Keratinocyte (primary cell): ENCODE measurements around the gene C5orf24. TPM values are rescaled to one million over a fixed set of nuclear protein-coding genes. Genes with fewer than 3 reads are reported as not detected.

Experiments
- DNase-seq: peaks from one replicate; pipeline ENCODE4 v3.0.0-alpha.2; 2011; ENCODE audit warnings: low read depth, missing footprints, low spot score
- FAIRE-seq: peaks from 2 replicates; lab custom pipeline; 2011; peaks lifted over from hg19 to GRCh38; lab: Jason Lieb, UNC
- H2AFZ ChIP-seq: 2 replicates; pipeline ENCODE4 v1.6.0; 2012; ENCODE audit warnings: low read length, control low read depth, inconsistent platforms; ENCODE audit not compliant: control insufficient read depth
- H3K27ac ChIP-seq: 2 replicates; pipeline ENCODE4 v1.5.1; 2011; ENCODE audit warnings: low read length; ENCODE audit not compliant: control insufficient read depth, insufficient read depth
- H3K27me3 ChIP-seq: 3 replicates; pipeline ENCODE4 v1.6.0; 2011; ENCODE audit warnings: low read length; ENCODE audit not compliant: control insufficient read depth, insufficient read depth; ENCODE audit errors: extremely low read depth
- H3K36me3 ChIP-seq, 2 experiments: 2 replicates in 1 of 2; 3 replicates in 1 of 2; pipeline ENCODE4 v1.5.1; 2011; ENCODE audit warnings: low read length in 2 of 2, mild to moderate bottlenecking in 1 of 2; ENCODE audit not compliant: control insufficient read depth in 2 of 2, insufficient read depth in 2 of 2; ENCODE audit errors: extremely low read depth in 1 of 2
- H3K4me1 ChIP-seq: 3 replicates; pipeline ENCODE4 v1.5.1; 2011; ENCODE audit warnings: low read length; ENCODE audit not compliant: control insufficient read depth, insufficient read depth; ENCODE audit errors: extremely low read depth
- H3K4me2 ChIP-seq: 3 replicates; pipeline ENCODE4 v1.6.0; 2011; ENCODE audit warnings: low read depth, low read length; ENCODE audit not compliant: control insufficient read depth, insufficient read depth; ENCODE audit errors: extremely low read depth
- H3K4me3 ChIP-seq, 3 experiments: fragments of 200-600 bp in 1 of 3; sonication (generic) in 1 of 3; 2 replicates in 2 of 3; 3 replicates in 1 of 3; pipeline ENCODE4 v1.5.1; 2011 to 2016; ENCODE audit warnings: low read length in 3 of 3, mild to moderate bottlenecking in 3 of 3, control low read depth in 2 of 3, inconsistent platforms in 1 of 3, low read depth in 1 of 3, mixed read lengths in 1 of 3, mixed run types in 1 of 3, moderate library complexity in 1 of 3; ENCODE audit not compliant: control insufficient read depth in 2 of 3, insufficient read depth in 2 of 3; ENCODE audit errors: extremely low read depth in 1 of 3
- H3K79me2 ChIP-seq: 2 replicates; pipeline ENCODE4 v1.6.0; 2012; ENCODE audit warnings: low read length; ENCODE audit not compliant: control insufficient read depth, insufficient read depth
- H3K9ac ChIP-seq: 3 replicates; pipeline ENCODE4 v1.6.0; 2011; ENCODE audit warnings: low read length; ENCODE audit not compliant: control insufficient read depth, insufficient read depth; ENCODE audit errors: extremely low read depth
- H3K9me1 ChIP-seq: 3 replicates; pipeline ENCODE4 v1.6.0; 2011; ENCODE audit warnings: low read length; ENCODE audit not compliant: control insufficient read depth, insufficient read depth; ENCODE audit errors: extremely low read depth
- H3K9me3 ChIP-seq: 2 replicates; pipeline ENCODE4 v1.5.1; 2012; ENCODE audit warnings: low read depth, low read length; ENCODE audit not compliant: control insufficient read depth
- H4K20me1 ChIP-seq: 3 replicates; pipeline ENCODE4 v1.6.0; 2011; ENCODE audit warnings: low read length; ENCODE audit not compliant: control insufficient read depth, insufficient read depth; ENCODE audit errors: extremely low read depth
- CTCF ChIP-seq, 3 experiments: IDR thresholded peaks in 1 of 3; conservative IDR thresholded peaks in 1 of 3; optimal IDR thresholded peaks in 1 of 3; 2 replicates in 2 of 3; 3 replicates in 1 of 3; pipeline versions ENCODE3 to v1.5.1; 2011; ENCODE audit warnings: low read length in 3 of 3, mild to moderate bottlenecking in 3 of 3, moderate library complexity in 2 of 3, control low read depth in 1 of 3, inconsistent platforms in 1 of 3; ENCODE audit not compliant: insufficient read depth in 2 of 3; ENCODE audit errors: extremely low read depth in 1 of 3
- EZH2 ChIP-seq: IDR thresholded peaks from one replicate; pipeline ENCODE4 v1.6.1; 2012; ENCODE audit warnings: inconsistent platforms, mild to moderate bottlenecking, low read length, moderate library complexity
- dilution Hi-C: fragments of 300-500 bp; cut with MboI; formaldehyde crosslinking; loops from one replicate; pipeline ENCODE4 v1.7.0; 2020; ENCODE audit warnings: low sequenced_read_pairs; ENCODE audit not compliant: extremely low pct_ligation_motif_present
- polyA plus RNA-seq, 5 experiments: library from polyadenylated mRNA; depleted of rRNA in 3 of 5; stranded (reverse) in 3 of 5; stranded (forward) in 1 of 5; unstranded in 1 of 5; fragments of >200 nt; gene quantifications; 1 replicate in 1 of 5; 2 replicates in 3 of 5; 3 replicates in 1 of 5; pipeline versions ENCODE4 v1.2.1 to v1.2.3, GENCODE V29; 2011 to 2012; ENCODE audit warnings: missing spikeins in 2 of 5, low read depth in 1 of 5, low replicate concordance in 1 of 5

The C5orf24 gene
- polyA plus RNA-seq, 1 donor (not counting 4 experiments of a cell fraction or from before 2014, with no cell fraction given): 36.5 TPM

- Histone ChIP-seq H3K9me1 (no peaks in the 10 kb centered on the region), H3K27ac (peak overlapping the region; percentile 83), H3K36me3 (peaks cover 0 to 1% of the 10 kb centered on the region in 2 experiments), H3K4me2 (peak overlapping the region; percentile 93), H4K20me1 (no peaks in the 10 kb centered on the region), H3K4me1 (peaks cover 13% of the 10 kb centered on the region), H3K4me3 (peak overlapping the region in 1 of 3 experiments; percentile 80), H3K9ac (peak overlapping the region; percentile 89), H3K27me3 (no peaks in the 10 kb centered on the region), H2AFZ (peak overlapping the region; percentile 100), H3K79me2 (peaks cover 5% of the 10 kb centered on the region), H3K9me3 (no peaks in the 10 kb centered on the region)
- FAIRE-seq: no peak
- dilution Hi-C loops: no loop called here
- no peak for DNase-seq
- no peak for TF ChIP-seq CTCF (optimal IDR thresholded peaks at IDR 0.05 in 1 of 3, IDR thresholded peaks at IDR 0.05 in 1 of 3, conservative IDR thresholded peaks at IDR 0.05 in 1 of 3; ENCODE audit: extremely low read depth in 1 of 3, insufficient read depth in 2 of 3, low read length in 3 of 3)
- no peak for TF ChIP-seq EZH2
Observed at GRCh38 chr5:134873494-134873893, 27.7 kb downstream of the C5orf24 start.

- peaks cover 5% of the 10 kb centered on the region for H3K79me2 ChIP-seq
- no peaks in the 10 kb centered on the region for H4K20me1 ChIP-seq
- no peaks in the 10 kb centered on the region for H3K27me3 ChIP-seq
- peak within 1 kb of the TSS; percentile 89 for H3K9ac ChIP-seq
- DNase-seq: peak; percentile 26
- peak within 1 kb of the TSS; percentile 100 for H2AFZ ChIP-seq
- H3K9me3 ChIP-seq: no peaks in the 10 kb centered on the region
- peak within 1 kb of the TSS; percentile 93 for H3K4me2 ChIP-seq
- peak within 1 kb of the TSS; percentile 83 for H3K27ac ChIP-seq
- H3K9me1 ChIP-seq: no peaks in the 10 kb centered on the region
- dilution Hi-C loops: no loop called here
- H3K4me1 ChIP-seq: peaks cover 13% of the 10 kb centered on the region
- no peak for FAIRE-seq
- peak within 1 kb of the TSS; percentile 75 to 83 (median 80) for H3K4me3 ChIP-seq
- H3K36me3 ChIP-seq: peaks cover 0 to 1% of the 10 kb centered on the region in 2 experiments
- no peak for TF ChIP-seq EZH2
- TF ChIP-seq CTCF (optimal IDR thresholded peaks at IDR 0.05 in 1 of 3, IDR thresholded peaks at IDR 0.05 in 1 of 3, conservative IDR thresholded peaks at IDR 0.05 in 1 of 3; ENCODE audit: extremely low read depth in 1 of 3, insufficient read depth in 2 of 3, low read length in 3 of 3): no peak
Observed at GRCh38 chr5:134873987-134874830, 28.4 kb downstream of the C5orf24 start, which contains the start of gene TXNDC15. Gene TXNDC15, plus strand, starts transcription at chr5:134874371. Its CDS starts 57 bp downstream, at chr5:134874428.
